Keratinocyte (primary cell): Measurements from ENCODE around the gene RNF212. TPM values are rescaled to one million over a fixed set of nuclear protein-coding genes. Genes with fewer than 3 reads are reported as not detected.

Experiments
- DNase-seq: peaks from one replicate; pipeline ENCODE4 v3.0.0-alpha.2; 2011; ENCODE audit warnings: low read depth, missing footprints, low spot score
- FAIRE-seq: peaks from 2 replicates; lab custom pipeline; 2011; peaks lifted over from hg19 to GRCh38; lab: Jason Lieb, UNC
- H2AFZ ChIP-seq: 2 replicates; pipeline ENCODE4 v1.6.0; 2012; ENCODE audit warnings: low read length, control low read depth, inconsistent platforms; ENCODE audit not compliant: control insufficient read depth
- H3K27ac ChIP-seq: 2 replicates; pipeline ENCODE4 v1.5.1; 2011; ENCODE audit warnings: low read length; ENCODE audit not compliant: control insufficient read depth, insufficient read depth
- H3K27me3 ChIP-seq: 3 replicates; pipeline ENCODE4 v1.6.0; 2011; ENCODE audit warnings: low read length; ENCODE audit not compliant: control insufficient read depth, insufficient read depth; ENCODE audit errors: extremely low read depth
- H3K36me3 ChIP-seq, 2 experiments: 2 replicates in 1 of 2; 3 replicates in 1 of 2; pipeline ENCODE4 v1.5.1; 2011; ENCODE audit warnings: low read length in 2 of 2, mild to moderate bottlenecking in 1 of 2; ENCODE audit not compliant: control insufficient read depth in 2 of 2, insufficient read depth in 2 of 2; ENCODE audit errors: extremely low read depth in 1 of 2
- H3K4me1 ChIP-seq: 3 replicates; pipeline ENCODE4 v1.5.1; 2011; ENCODE audit warnings: low read length; ENCODE audit not compliant: control insufficient read depth, insufficient read depth; ENCODE audit errors: extremely low read depth
- H3K4me2 ChIP-seq: 3 replicates; pipeline ENCODE4 v1.6.0; 2011; ENCODE audit warnings: low read depth, low read length; ENCODE audit not compliant: control insufficient read depth, insufficient read depth; ENCODE audit errors: extremely low read depth
- H3K4me3 ChIP-seq, 3 experiments: fragments of 200-600 bp in 1 of 3; sonication (generic) in 1 of 3; 2 replicates in 2 of 3; 3 replicates in 1 of 3; pipeline ENCODE4 v1.5.1; 2011 to 2016; ENCODE audit warnings: low read length in 3 of 3, mild to moderate bottlenecking in 3 of 3, control low read depth in 2 of 3, inconsistent platforms in 1 of 3, low read depth in 1 of 3, mixed read lengths in 1 of 3, mixed run types in 1 of 3, moderate library complexity in 1 of 3; ENCODE audit not compliant: control insufficient read depth in 2 of 3, insufficient read depth in 2 of 3; ENCODE audit errors: extremely low read depth in 1 of 3
- H3K79me2 ChIP-seq: 2 replicates; pipeline ENCODE4 v1.6.0; 2012; ENCODE audit warnings: low read length; ENCODE audit not compliant: control insufficient read depth, insufficient read depth
- H3K9ac ChIP-seq: 3 replicates; pipeline ENCODE4 v1.6.0; 2011; ENCODE audit warnings: low read length; ENCODE audit not compliant: control insufficient read depth, insufficient read depth; ENCODE audit errors: extremely low read depth
- H3K9me1 ChIP-seq: 3 replicates; pipeline ENCODE4 v1.6.0; 2011; ENCODE audit warnings: low read length; ENCODE audit not compliant: control insufficient read depth, insufficient read depth; ENCODE audit errors: extremely low read depth
- H3K9me3 ChIP-seq: 2 replicates; pipeline ENCODE4 v1.5.1; 2012; ENCODE audit warnings: low read depth, low read length; ENCODE audit not compliant: control insufficient read depth
- H4K20me1 ChIP-seq: 3 replicates; pipeline ENCODE4 v1.6.0; 2011; ENCODE audit warnings: low read length; ENCODE audit not compliant: control insufficient read depth, insufficient read depth; ENCODE audit errors: extremely low read depth
- EZH2 ChIP-seq: IDR thresholded peaks from one replicate; pipeline ENCODE4 v1.6.1; 2012; ENCODE audit warnings: inconsistent platforms, mild to moderate bottlenecking, low read length, moderate library complexity
- dilution Hi-C: fragments of 300-500 bp; cut with MboI; formaldehyde crosslinking; loops from one replicate; pipeline ENCODE4 v1.7.0; 2020; ENCODE audit warnings: low sequenced_read_pairs; ENCODE audit not compliant: extremely low pct_ligation_motif_present
- polyA plus RNA-seq, 5 experiments: library from polyadenylated mRNA; depleted of rRNA in 3 of 5; stranded (reverse) in 3 of 5; stranded (forward) in 1 of 5; unstranded in 1 of 5; fragments of >200 nt; gene quantifications; 1 replicate in 1 of 5; 2 replicates in 3 of 5; 3 replicates in 1 of 5; pipeline versions ENCODE4 v1.2.1 to v1.2.3, GENCODE V29; 2011 to 2012; ENCODE audit warnings: missing spikeins in 2 of 5, low read depth in 1 of 5, low replicate concordance in 1 of 5
- TF ChIP-seq, protein P1 (sequence below), 3 experiments: IDR thresholded peaks in 1 of 3; conservative IDR thresholded peaks in 1 of 3; optimal IDR thresholded peaks in 1 of 3; 2 replicates in 2 of 3; 3 replicates in 1 of 3; pipeline versions ENCODE3 to v1.5.1; 2011; ENCODE audit warnings: low read length in 3 of 3, mild to moderate bottlenecking in 3 of 3, moderate library complexity in 2 of 3, control low read depth in 1 of 3, inconsistent platforms in 1 of 3; ENCODE audit not compliant: insufficient read depth in 2 of 3; ENCODE audit errors: extremely low read depth in 1 of 3

The RNF212 gene
- polyA plus RNA-seq, 1 donor (not counting 4 experiments of a cell fraction or from before 2014, with no cell fraction given): 0.16 TPM

DNA sequence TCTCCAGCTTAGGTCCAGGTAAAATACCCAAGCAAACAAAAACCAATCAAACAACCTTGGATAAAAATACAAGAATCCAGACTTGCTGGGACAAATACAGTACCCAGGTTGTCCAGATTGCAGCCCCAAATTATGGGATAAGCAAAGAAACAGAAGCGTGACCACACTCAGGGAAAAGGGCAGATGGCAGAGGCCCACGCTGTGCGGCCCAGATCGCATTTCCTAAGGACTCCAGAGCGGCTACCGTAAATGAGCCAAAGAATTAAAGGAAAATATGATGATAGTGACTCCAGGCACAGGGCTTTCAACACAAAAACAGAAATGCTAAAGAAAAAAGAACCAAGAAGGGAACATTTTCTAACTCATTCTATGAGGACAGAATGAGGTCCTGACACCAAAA lies 51.6 kb downstream of the RNF212 start:
- no peak for DNase-seq
- no peak for TF ChIP-seq EZH2
- TF ChIP-seq, protein P1, sequence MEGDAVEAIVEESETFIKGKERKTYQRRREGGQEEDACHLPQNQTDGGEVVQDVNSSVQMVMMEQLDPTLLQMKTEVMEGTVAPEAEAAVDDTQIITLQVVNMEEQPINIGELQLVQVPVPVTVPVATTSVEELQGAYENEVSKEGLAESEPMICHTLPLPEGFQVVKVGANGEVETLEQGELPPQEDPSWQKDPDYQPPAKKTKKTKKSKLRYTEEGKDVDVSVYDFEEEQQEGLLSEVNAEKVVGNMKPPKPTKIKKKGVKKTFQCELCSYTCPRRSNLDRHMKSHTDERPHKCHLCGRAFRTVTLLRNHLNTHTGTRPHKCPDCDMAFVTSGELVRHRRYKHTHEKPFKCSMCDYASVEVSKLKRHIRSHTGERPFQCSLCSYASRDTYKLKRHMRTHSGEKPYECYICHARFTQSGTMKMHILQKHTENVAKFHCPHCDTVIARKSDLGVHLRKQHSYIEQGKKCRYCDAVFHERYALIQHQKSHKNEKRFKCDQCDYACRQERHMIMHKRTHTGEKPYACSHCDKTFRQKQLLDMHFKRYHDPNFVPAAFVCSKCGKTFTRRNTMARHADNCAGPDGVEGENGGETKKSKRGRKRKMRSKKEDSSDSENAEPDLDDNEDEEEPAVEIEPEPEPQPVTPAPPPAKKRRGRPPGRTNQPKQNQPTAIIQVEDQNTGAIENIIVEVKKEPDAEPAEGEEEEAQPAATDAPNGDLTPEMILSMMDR (optimal IDR thresholded peaks at IDR 0.05 in 1 of 3, IDR thresholded peaks at IDR 0.05 in 1 of 3, conservative IDR thresholded peaks at IDR 0.05 in 1 of 3; ENCODE audit: extremely low read depth in 1 of 3, insufficient read depth in 2 of 3, low read length in 3 of 3): no peak
- no peak for FAIRE-seq
- no peak overlapping the region for H3K27ac ChIP-seq
- no peak overlapping the region for H3K4me2 ChIP-seq
- H2AFZ ChIP-seq: no peak overlapping the region
- no peaks in the 10 kb centered on the region for H4K20me1 ChIP-seq
- H3K27me3 ChIP-seq: peaks cover 46% of the 10 kb centered on the region
- no peak overlapping the region for H3K9ac ChIP-seq
- dilution Hi-C loops: no loop called here
- H3K4me3 ChIP-seq: no peak overlapping the region
- no peaks in the 10 kb centered on the region for H3K79me2 ChIP-seq
- H3K9me1 ChIP-seq: no peaks in the 10 kb centered on the region
- no peaks in the 10 kb centered on the region for H3K9me3 ChIP-seq
- no peaks in the 10 kb centered on the region for H3K36me3 ChIP-seq
- H3K4me1 ChIP-seq: no peaks in the 10 kb centered on the region

DNA sequence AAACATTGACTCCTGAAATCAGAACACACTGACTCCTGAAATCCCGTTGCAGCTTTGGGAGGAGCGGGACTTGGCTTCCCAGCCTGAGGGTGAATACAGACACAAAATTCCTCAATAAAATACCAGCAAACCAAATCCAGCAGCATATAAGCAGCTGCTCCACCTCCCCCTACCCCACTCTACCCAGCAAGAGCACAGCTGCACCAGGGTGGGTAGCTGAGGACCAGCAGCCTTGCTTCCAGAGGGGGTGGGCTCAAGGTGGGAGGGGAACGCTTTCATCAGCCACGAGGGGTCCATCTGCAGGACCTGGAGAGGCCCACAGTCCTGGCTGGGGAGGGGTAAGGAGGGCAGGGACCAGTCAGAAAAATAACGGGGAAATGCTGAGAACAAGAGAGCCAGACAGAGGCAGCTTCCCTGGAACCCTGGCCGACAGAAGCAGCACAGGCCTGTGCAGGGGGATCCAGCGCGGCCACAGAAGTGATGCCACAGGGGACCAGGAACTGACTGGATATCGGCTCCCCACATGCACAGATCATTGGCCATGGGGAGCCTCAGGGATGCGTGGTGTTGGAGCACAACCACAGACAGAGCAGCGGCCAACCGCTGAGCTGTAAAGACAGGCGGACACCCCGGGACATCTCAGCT lies 52.2 kb downstream of the RNF212 start:
- no peaks in the 10 kb centered on the region for H3K79me2 ChIP-seq
- no peak overlapping the region for H3K9ac ChIP-seq
- peaks cover 52% of the 10 kb centered on the region for H3K27me3 ChIP-seq
- H3K36me3 ChIP-seq: no peaks in the 10 kb centered on the region
- no peaks in the 10 kb centered on the region for H4K20me1 ChIP-seq
- H3K27ac ChIP-seq: no peak overlapping the region
- DNase-seq (no peak), FAIRE-seq (no peak)
- no peaks in the 10 kb centered on the region for H3K9me1 ChIP-seq
- H2AFZ ChIP-seq: no peak overlapping the region
- no peaks in the 10 kb centered on the region for H3K4me1 ChIP-seq
- H3K4me3 ChIP-seq: no peak overlapping the region
- H3K4me2 ChIP-seq: no peak overlapping the region
- no peaks in the 10 kb centered on the region for H3K9me3 ChIP-seq
- TF ChIP-seq, protein P1 (optimal IDR thresholded peaks at IDR 0.05 in 1 of 3, IDR thresholded peaks at IDR 0.05 in 1 of 3, conservative IDR thresholded peaks at IDR 0.05 in 1 of 3; ENCODE audit: extremely low read depth in 1 of 3, insufficient read depth in 2 of 3, low read length in 3 of 3): no peak
- no peak for TF ChIP-seq EZH2
- dilution Hi-C loops: no loop called here
